Cardiac ventricle fibroblast (primary cell): ENCODE data around the gene FAM200C. TPM values are rescaled to one million over a fixed set of nuclear protein-coding genes. Genes with fewer than 3 reads are reported as not detected.

ENCODE experiments used
- total RNA-seq: library from RNA; depleted of rRNA; stranded (reverse); fragments of >200 nt; gene quantifications from 2 replicates; pipeline ENCODE4 v1.2.3, GENCODE V29; 2015

The FAM200C gene
- total RNA-seq, result 2.4 and 3.2 TPM in 2 replicates

DNA sequence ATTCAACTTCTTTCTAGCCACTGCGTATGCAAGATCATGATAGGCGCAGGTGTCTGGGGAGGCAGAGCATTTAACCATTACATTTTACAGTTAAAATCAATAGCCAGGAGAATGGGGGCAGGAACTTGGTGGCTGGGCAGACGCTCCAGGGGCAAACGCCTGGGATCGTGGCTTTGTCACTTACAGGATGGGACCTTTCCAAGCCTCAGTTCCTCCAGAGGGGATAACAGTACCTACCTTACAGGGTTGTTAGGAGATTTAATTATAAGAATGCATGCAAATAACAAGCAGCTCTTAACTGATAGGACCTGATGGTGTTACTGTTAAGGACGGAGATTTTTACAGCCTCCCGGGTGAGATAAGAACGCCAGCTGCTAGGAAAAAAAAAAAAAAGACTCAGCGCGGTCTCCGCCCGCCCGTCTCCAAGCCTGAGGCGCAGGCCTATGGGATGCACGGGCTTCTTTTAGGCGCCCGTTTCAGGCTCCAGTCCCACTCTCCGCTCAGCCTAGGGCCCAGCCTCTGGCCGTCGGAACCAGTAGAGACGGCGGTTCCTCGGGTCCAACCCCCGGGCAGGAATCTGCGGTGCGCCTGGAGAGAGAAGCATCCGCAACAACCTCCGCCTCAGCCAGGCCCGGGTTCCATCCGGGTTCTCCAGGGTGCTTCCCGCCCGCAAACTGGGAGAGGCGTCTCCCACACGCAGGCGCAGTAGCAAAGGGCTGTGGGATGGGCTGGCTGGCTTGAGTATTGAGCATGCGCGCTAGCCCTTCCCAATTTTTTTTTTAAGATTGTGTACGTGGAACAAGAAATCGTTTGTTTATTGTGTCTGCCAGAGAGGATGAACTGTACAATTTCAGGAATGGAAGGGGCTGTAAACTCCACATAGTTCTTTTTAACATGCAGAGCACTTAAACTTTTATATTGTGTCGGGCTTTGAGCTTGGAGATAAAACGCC lies at the start of gene FAM200C:
Gene FAM200C, minus strand, starts transcription at position 653 of the 952 bp plus-strand sequence. CDS start 4,564 bp downstream, outside the sequence.

DNA sequence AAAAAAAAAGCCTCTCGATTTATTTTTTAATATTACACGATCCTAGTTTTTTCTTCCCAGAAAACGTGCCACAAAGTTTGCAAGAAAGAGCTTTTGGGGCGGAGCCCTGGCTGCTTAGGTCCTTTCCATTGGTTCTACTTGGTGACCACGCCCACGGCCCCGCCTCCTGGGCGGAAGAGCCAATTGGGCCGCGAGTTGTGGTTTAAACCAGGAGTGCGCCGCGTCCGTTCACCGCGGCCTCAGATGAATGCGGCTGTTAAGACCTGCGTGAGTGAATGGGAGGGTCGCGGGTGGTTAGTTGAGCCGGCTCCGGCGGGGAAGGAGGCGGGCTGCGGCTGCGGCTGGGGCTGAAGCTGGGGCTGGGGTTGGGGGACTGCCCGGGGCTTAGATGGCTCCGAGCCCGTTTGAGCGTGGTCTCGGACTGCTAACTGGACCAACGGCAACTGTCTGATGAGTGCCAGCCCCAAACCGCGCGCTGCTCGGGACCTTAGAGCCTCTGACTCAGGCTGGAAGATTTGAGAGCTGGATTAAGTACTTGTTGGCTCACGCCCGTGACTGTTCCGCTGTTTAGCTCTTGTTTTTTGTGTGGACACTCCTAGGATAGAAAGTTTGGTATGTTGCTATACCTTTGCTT lies 21.9 kb upstream of the FAM200C start, which contains the start of gene PTTG1:
Gene PTTG1, plus strand, starts transcription at position 231 of the 634 bp plus-strand sequence. CDS start 458 bp downstream, outside the sequence.

DNA sequence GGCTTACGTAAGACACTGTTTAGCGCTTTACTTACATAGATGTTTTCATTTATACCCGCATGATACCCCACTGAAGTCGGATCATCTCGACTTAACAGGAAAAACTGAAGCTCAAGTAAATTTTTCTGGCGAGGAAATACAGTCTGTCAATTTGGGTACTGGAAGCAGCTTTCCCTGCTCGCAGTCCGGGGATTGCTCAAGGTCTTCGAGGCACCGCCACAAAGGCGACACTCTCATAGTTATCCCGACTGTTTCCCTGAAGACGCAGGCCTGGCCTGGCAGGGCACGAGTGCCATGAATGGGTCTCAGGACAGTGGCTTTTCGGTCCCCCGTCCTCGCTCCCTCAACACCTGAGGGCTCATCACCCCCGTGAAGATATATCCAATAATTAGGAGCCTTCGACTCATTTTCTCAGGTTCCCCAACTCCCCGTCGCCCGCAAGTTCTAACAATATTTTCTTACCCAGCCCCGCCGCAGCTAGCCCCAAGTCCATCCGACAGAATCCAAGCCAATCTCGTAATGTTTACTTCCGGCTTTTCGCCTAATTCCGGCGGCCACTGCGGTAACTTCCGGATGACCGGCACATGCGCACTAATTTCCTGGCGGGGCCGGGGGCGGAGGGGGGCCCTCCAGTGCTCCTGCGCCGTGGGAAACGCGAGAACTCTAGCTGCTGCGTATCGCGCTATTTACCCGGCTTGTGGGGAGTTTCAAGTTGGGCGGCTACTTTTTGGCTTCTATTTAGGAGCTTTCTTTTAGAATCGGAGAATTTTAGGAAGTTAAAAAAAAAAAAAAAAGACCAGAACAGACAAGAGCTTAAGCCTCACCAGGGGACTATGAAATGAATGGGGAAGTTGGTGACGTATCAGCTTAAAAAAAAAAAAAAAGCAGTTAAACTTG lies 19.0 kb upstream of the FAM200C start, which contains the start of gene SLU7:
Gene SLU7, minus strand, starts transcription at position 521 of the 897 bp plus-strand sequence. CDS start 3,787 bp downstream, outside the sequence.

DNA sequence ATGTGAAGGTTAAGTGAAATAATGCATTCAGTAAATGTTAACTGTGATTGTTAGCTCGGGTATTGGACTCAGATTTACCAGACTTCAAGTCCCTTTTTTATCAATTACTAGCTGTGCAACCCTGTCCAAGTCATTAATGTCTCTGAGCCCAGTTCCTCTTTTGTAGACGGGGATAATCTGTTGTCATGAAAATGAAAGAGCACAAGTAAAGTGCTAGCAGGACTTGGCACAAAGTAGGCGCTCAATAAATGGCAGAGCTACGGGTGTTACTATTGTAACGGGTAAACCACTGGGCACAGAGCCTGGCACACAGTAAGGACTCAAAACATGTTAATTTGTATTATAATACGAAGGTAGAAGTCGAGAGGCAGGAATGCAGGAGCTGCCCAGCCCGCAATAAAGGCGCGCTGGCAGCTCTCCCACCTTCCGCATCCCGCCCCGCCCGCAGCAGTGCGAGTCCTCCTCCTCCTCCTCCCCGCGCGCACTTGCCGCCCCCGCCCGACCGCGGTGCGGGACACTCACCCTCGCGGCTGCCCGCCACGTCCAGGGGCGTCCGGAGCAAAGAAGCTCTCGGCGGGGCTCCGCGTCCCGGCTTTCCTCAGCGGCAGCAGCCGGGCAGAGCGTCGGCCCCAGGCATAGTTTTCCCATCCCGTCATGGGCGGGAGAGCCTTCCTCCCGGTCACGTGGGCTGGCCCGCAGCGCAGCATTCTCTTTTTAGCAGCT lies 29.7 kb downstream of the FAM200C start, which contains the start of gene C1QTNF2:
Gene C1QTNF2, minus strand, starts transcription at position 637 of the 723 bp plus-strand sequence. CDS start 15,615 bp downstream, outside the sequence.

Other genes with a start within 250 kb of the FAM200C start
- gene FABP6, start 170.5 kb downstream of the FAM200C start, total RNA-seq, result not detected in 2 replicates
- gene CCNJL, start 87.5 kb downstream of the FAM200C start, total RNA-seq, result 0.06 and 0.39 TPM in 2 replicates
- gene C1QTNF2, start 29.4 kb downstream of the FAM200C start, total RNA-seq, result not detected in 2 replicates
- gene SLU7, start 19.0 kb upstream of the FAM200C start, total RNA-seq, result 29.3 and 47.0 TPM in 2 replicates
- 13.2 and 38.9 TPM in 2 replicates for gene PTTG1, start 21.8 kb upstream of the FAM200C start, total RNA-seq